SK-N-SH treated with all-trans-retinoic acid at 6 μM for 48 hours (cell line): ENCODE data around the gene EBF3.

Experiments used
- ATAC-seq: fragments of 200-7000 bp; cut with Tn5 transposase; 3 replicates; pipeline ENCODE4 v1.9.1; 2020; ENCODE audit warnings: mild to moderate bottlenecking, moderate library complexity
- ARNTL ChIP-seq: fragments of 450-650 bp; formaldehyde crosslinking; IDR thresholded peaks from 2 replicates; pipeline ENCODE4 v1.5.0; 2020; ENCODE audit warnings: low read depth, mild to moderate bottlenecking, moderate library complexity, borderline replicate concordance
- BACH2 ChIP-seq: fragments of 250-450 bp; sonication (Bioruptor Pico); IDR thresholded peaks from 2 replicates; pipeline ENCODE4 v1.9.0; 2021; ENCODE audit warnings: mild to moderate bottlenecking, borderline replicate concordance
- CREB5 ChIP-seq: fragments of 250-450 bp; sonication (Bioruptor Pico); IDR thresholded peaks from 2 replicates; pipeline ENCODE4 v1.5.1; 2020; ENCODE audit warnings: low read depth, mild to moderate bottlenecking, moderate library complexity
- CSDC2 ChIP-seq: fragments of 250-450 bp; sonication (Bioruptor Pico); IDR thresholded peaks from 2 replicates; pipeline ENCODE4 v1.5.0; 2020; ENCODE audit warnings: mild to moderate bottlenecking, moderate library complexity
- CSRNP3 ChIP-seq: fragments of 250-450 bp; sonication (Bioruptor Pico); IDR thresholded peaks from 2 replicates; pipeline ENCODE4 v1.5.1; 2021; ENCODE audit warnings: mild to moderate bottlenecking, moderate library complexity
- ESRRG ChIP-seq: fragments of 250-450 bp; sonication (Bioruptor Pico); IDR thresholded peaks from 2 replicates; pipeline ENCODE4 v1.6.1; 2021; ENCODE audit warnings: mild to moderate bottlenecking
- GLIS3 ChIP-seq: fragments of 250-450 bp; sonication (Bioruptor Pico); IDR thresholded peaks from 2 replicates; pipeline ENCODE4 v1.5.0; 2020; ENCODE audit warnings: mild to moderate bottlenecking, moderate library complexity
- ISL1 ChIP-seq: fragments of 250-450 bp; sonication (Bioruptor Pico); IDR thresholded peaks from 2 replicates; pipeline ENCODE4 v2.1.2; 2022; ENCODE audit warnings: mild to moderate bottlenecking, moderate library complexity
- OSR1 ChIP-seq: fragments of 250-450 bp; sonication (Bioruptor Pico); IDR thresholded peaks from 2 replicates; pipeline ENCODE4 v1.8.0; 2022; ENCODE audit warnings: moderate library complexity, mild to moderate bottlenecking, inconsistent platforms
- PATZ1 ChIP-seq: fragments of 250-450 bp; sonication (Bioruptor Pico); IDR thresholded peaks from 2 replicates; pipeline ENCODE4 v1.8.0; 2020; ENCODE audit warnings: mild to moderate bottlenecking, moderate library complexity, borderline replicate concordance
- PPARA ChIP-seq: fragments of 250-450 bp; sonication (Bioruptor Pico); IDR thresholded peaks from 2 replicates; pipeline ENCODE4 v1.5.0; 2020; ENCODE audit warnings: mild to moderate bottlenecking, borderline replicate concordance
- RARB ChIP-seq: fragments of 250-450 bp; sonication (Bioruptor Pico); IDR thresholded peaks from 2 replicates; pipeline ENCODE4 v1.8.0; 2021; ENCODE audit warnings: mild to moderate bottlenecking, moderate library complexity
- TCF4 ChIP-seq: fragments of 250-450 bp; sonication (Bioruptor Pico); IDR thresholded peaks from 2 replicates; pipeline ENCODE4 v1.8.0; 2021; ENCODE audit warnings: mild to moderate bottlenecking, moderate library complexity, borderline replicate concordance
- TOX ChIP-seq: fragments of 250-450 bp; sonication (Bioruptor Pico); IDR thresholded peaks from 2 replicates; pipeline ENCODE4 v1.8.0; 2021; ENCODE audit warnings: mild to moderate bottlenecking, moderate library complexity, borderline replicate concordance
- TSHZ2 ChIP-seq: fragments of 250-450 bp; sonication (Bioruptor Pico); IDR thresholded peaks from 2 replicates; pipeline ENCODE4 v1.5.0; 2020; ENCODE audit warnings: mild to moderate bottlenecking, moderate library complexity
- ZC3H10 ChIP-seq: fragments of 250-450 bp; sonication (Bioruptor Pico); IDR thresholded peaks from 2 replicates; pipeline ENCODE4 v1.5.1; 2021; ENCODE audit warnings: mild to moderate bottlenecking, moderate library complexity
- ZFP3 ChIP-seq: fragments of 250-450 bp; sonication (Bioruptor Pico); IDR thresholded peaks from 2 replicates; pipeline ENCODE4 v1.5.0; 2020; ENCODE audit warnings: mild to moderate bottlenecking, moderate library complexity
- ZFP30 ChIP-seq: fragments of 450-650 bp; formaldehyde crosslinking; IDR thresholded peaks from 2 replicates; pipeline ENCODE4 v1.5.0; 2022; ENCODE audit warnings: mild to moderate bottlenecking, moderate library complexity
- ZNF565 ChIP-seq: fragments of 450-650 bp; formaldehyde crosslinking; conservative IDR thresholded peaks from 2 replicates; pipeline ENCODE4 v1.5.0; 2020; ENCODE audit warnings: low read depth, mild to moderate bottlenecking, moderate library complexity
- ZNF70 ChIP-seq: fragments of 450-650 bp; formaldehyde crosslinking; IDR thresholded peaks from 2 replicates; pipeline ENCODE4 v1.5.0; 2020; ENCODE audit warnings: mild to moderate bottlenecking, moderate library complexity
- ZNF8 ChIP-seq: fragments of 450-650 bp; formaldehyde crosslinking; IDR thresholded peaks from 2 replicates; pipeline ENCODE4 v1.5.0; 2020; ENCODE audit warnings: mild to moderate bottlenecking, moderate library complexity

EBF3 gene

GRCh38 chr10:129809431-129809830, 154.6 kb downstream of the EBF3 start:
- TF ChIP-seq OSR1 (CRISPR knock-in tag) (no peak), ARNTL (CRISPR knock-in tag) (no peak), ESRRG (CRISPR knock-in tag) (no peak), ZNF8 (no peak), ZC3H10 (CRISPR knock-in tag) (no peak), TCF4 (CRISPR knock-in tag) (no peak), ISL1 (CRISPR knock-in tag) (no peak), PATZ1 (CRISPR knock-in tag) (no peak), BACH2 (CRISPR knock-in tag) (no peak), ZNF70 (CRISPR knock-in tag) (no peak), RARB (CRISPR knock-in tag) (no peak), PPARA (CRISPR knock-in tag) (no peak), CSDC2 (CRISPR knock-in tag) (no peak), TSHZ2 (CRISPR knock-in tag) (no peak), ZFP30 (CRISPR knock-in tag) (no peak), ZFP3 (CRISPR knock-in tag) (no peak), GLIS3 (CRISPR knock-in tag) (no peak)
- no peak for ATAC-seq

- ATAC-seq = no peak
- TF ChIP-seq CSDC2 (CRISPR knock-in tag) (no peak), RARB (CRISPR knock-in tag) (no peak), ZC3H10 (CRISPR knock-in tag) (no peak), CREB5 (CRISPR knock-in tag) (no peak), GLIS3 (CRISPR knock-in tag) (no peak), OSR1 (CRISPR knock-in tag) (no peak), BACH2 (CRISPR knock-in tag) (no peak), PPARA (CRISPR knock-in tag) (no peak), PATZ1 (CRISPR knock-in tag) (no peak), ARNTL (CRISPR knock-in tag) (no peak)
These were observed 155.7 kb downstream of the EBF3 start for GRCh38 chr10:129808092-129808983.

GRCh38 chr10:129807211-129807610, 156.9 kb downstream of the EBF3 start:
- no peak for ATAC-seq
- TF ChIP-seq CREB5 (CRISPR knock-in tag) = no peak
- no peak for TF ChIP-seq TOX (CRISPR knock-in tag)
- no peak for TF ChIP-seq ZNF70 (CRISPR knock-in tag)
- no peak for TF ChIP-seq ZNF565 (CRISPR knock-in tag)
- TF ChIP-seq CSDC2 (CRISPR knock-in tag) = no peak
- no peak for TF ChIP-seq ESRRG (CRISPR knock-in tag)
- TF ChIP-seq CSRNP3 = no peak
- TF ChIP-seq ISL1 (CRISPR knock-in tag) = no peak
- TF ChIP-seq ZFP30 (CRISPR knock-in tag) = no peak
- TF ChIP-seq TSHZ2 (CRISPR knock-in tag) = no peak
